Naive thymus-derived CD4-positive, alpha-beta T cell (primary cell): Measurements from ENCODE around the gene SLC7A5. TPM values are rescaled to one million over a fixed set of nuclear protein-coding genes. Genes with fewer than 3 reads are reported as not detected.
A peak's percentile ranks its signal among the peaks of the same experiment; 100 is the strongest.
"Not testable (repeated sequence)": the region's sequence is repeated elsewhere in the genome, so short reads cannot be mapped to it uniquely, and the experiment has no call there.

ENCODE experiments used
- ATAC-seq: fragments of 150-1000 bp; cut with Tn5 transposase; 2 replicates; pipeline ENCODE4 v1.10.0; 2021; ENCODE audit warnings: mild to moderate bottlenecking, moderate library complexity
- CTCF ChIA-PET: fragments of 350-600 bp; sonication (Branson Sonifier 250); formaldehyde crosslinking; loops from one replicate; lab custom pipeline; 2021; ENCODE audit warnings: antibody characterized with exemption; lab: Charles Lee
- POLR2A ChIA-PET: fragments of 350-600 bp; sonication (Branson Sonifier 250); formaldehyde crosslinking; loops from one replicate; lab custom pipeline; 2021; ENCODE audit warnings: antibody characterized with exemption, inconsistent platforms; lab: Charles Lee
- DNase-seq, 9 donors: peaks; one replicate each; pipeline versions ENCODE4 v3.0.0 to v3.0.0-alpha.2; 2020 to 2022; ENCODE audit warnings: mixed read lengths in 1 of 9
- H3K27ac ChIP-seq: one replicate; pipeline ENCODE4 v1.7.0; 2013; ENCODE audit warnings: mild to moderate bottlenecking, low read depth, low read length, moderate library complexity
- H3K27me3 ChIP-seq, 2 donors: one replicate each; pipeline ENCODE4 v1.7.0; 2013; ENCODE audit warnings: low read length in 2 of 2, mild to moderate bottlenecking in 2 of 2, moderate library complexity in 2 of 2; ENCODE audit not compliant: control insufficient read depth in 2 of 2, insufficient read depth in 2 of 2
- H3K36me3 ChIP-seq, 3 experiments: 1 replicate in 2 of 3; 2 replicates in 1 of 3; pipeline ENCODE4 v1.7.0; 2013; ENCODE audit warnings: low read length in 3 of 3, mild to moderate bottlenecking in 3 of 3, moderate library complexity in 1 of 3; ENCODE audit not compliant: insufficient read depth in 3 of 3, control insufficient read depth in 2 of 3
- H3K4me1 ChIP-seq, 2 donors: one replicate each; pipeline ENCODE4 v1.7.0; 2013; ENCODE audit warnings: low read length in 2 of 2, mild to moderate bottlenecking in 2 of 2, moderate library complexity in 1 of 2; ENCODE audit not compliant: control insufficient read depth in 2 of 2, insufficient read depth in 2 of 2
- H3K4me3 ChIP-seq: 2 replicates; pipeline ENCODE4 v1.7.0; 2013; ENCODE audit warnings: mild to moderate bottlenecking, low read length
- H3K9me3 ChIP-seq, 3 experiments: 1 replicate in 2 of 3; 2 replicates in 1 of 3; pipeline ENCODE4 v1.7.0; 2013; ENCODE audit warnings: low read length in 3 of 3; ENCODE audit not compliant: control insufficient read depth in 2 of 3
- H3K27ac Mint-ChIP-seq, 9 donors: one replicate each; pipeline ENCODE4 v1.8.0; 2020 to 2022; ENCODE audit warnings: mixed read lengths in 9 of 9, mild to moderate bottlenecking in 8 of 9, moderate library complexity in 5 of 9, inconsistent platforms in 2 of 9
- H3K27me3 Mint-ChIP-seq, 5 donors: one replicate each; pipeline ENCODE4 v1.8.0; 2021 to 2022; ENCODE audit warnings: mixed read lengths in 5 of 5, mild to moderate bottlenecking in 1 of 5
- H3K36me3 Mint-ChIP-seq, 5 donors: one replicate each; pipeline ENCODE4 v1.8.0; 2020 to 2022; ENCODE audit warnings: mixed read lengths in 5 of 5, mild to moderate bottlenecking in 3 of 5, inconsistent platforms in 1 of 5
- H3K4me1 Mint-ChIP-seq, 7 donors: one replicate each; pipeline ENCODE4 v1.8.0; 2020 to 2022; ENCODE audit warnings: mixed read lengths in 7 of 7, mild to moderate bottlenecking in 3 of 7, inconsistent platforms in 1 of 7
- H3K4me3 Mint-ChIP-seq, 10 donors: one replicate each; pipeline ENCODE4 v1.8.0; 2020 to 2022; ENCODE audit warnings: mild to moderate bottlenecking in 10 of 10, mixed read lengths in 10 of 10, moderate library complexity in 6 of 10, inconsistent platforms in 2 of 10
- H3K9me3 Mint-ChIP-seq, 11 donors: one replicate each; pipeline ENCODE4 v1.8.0; 2020 to 2022; ENCODE audit warnings: mixed read lengths in 11 of 11, mild to moderate bottlenecking in 4 of 11, inconsistent platforms in 1 of 11, moderate library complexity in 1 of 11
- intact Hi-C, 2 donors: fragments of 100-400 bp; cut with micrococcal nuclease; formaldehyde crosslinking; loops; one replicate each; pipeline ENCODE4 v1.15.1; 2023
- polyA plus RNA-seq, 2 donors: library from polyadenylated mRNA; unstranded; fragments of 300-500 nt; fragmentation: Illumina TruSeq; gene quantifications; one replicate each; pipeline ENCODE4 v1.2.3, GENCODE V29; 2021
- total RNA-seq, 6 experiments: library from RNA in 5 of 6; stranded (reverse) in 5 of 6; gene quantifications; 1 replicate in 5 of 6; 2 replicates in 1 of 6; pipeline ENCODE4 v1.2.3 and lab custom pipeline; 2021 to 2026

SLC7A5 gene
- total and polyA plus RNA-seq, 7 experiments from 2014 or later, result 3.3 to 113 (median 7.0) TPM

GRCh38 chr16:87911106-87911763 lies 41.9 kb upstream of the SLC7A5 start:
- H3K27ac ChIP-seq, POLR2A ChIA-PET, H3K36me3 Mint-ChIP-seq, H3K4me3 Mint-ChIP-seq, DNase-seq, H3K27me3 ChIP-seq, ATAC-seq, H3K9me3 ChIP-seq, H3K4me1 ChIP-seq, H3K9me3 Mint-ChIP-seq, intact Hi-C loops, H3K4me3 ChIP-seq, H3K36me3 ChIP-seq, H3K27ac Mint-ChIP-seq: not testable (repeated sequence)
- Mint-ChIP-seq H3K4me1 (peaks cover 5 to 15% (median 6%) of the 10 kb centered on the region in 7 donors), H3K27me3 (peaks cover 0 to 20% (median 0%) of the 10 kb centered on the region in 5 donors)
- CTCF ChIA-PET, result interaction anchor here (3.9 kb wide), 1 partner anchor 131 kb away, joined by 27 read pairs; no protein-coding TSS in a partner anchor

GRCh38 chr16:87909203-87909935 lies 40.1 kb upstream of the SLC7A5 start:
- H3K27me3 ChIP-seq, H3K9me3 ChIP-seq, H3K36me3 ChIP-seq, POLR2A ChIA-PET, H3K9me3 Mint-ChIP-seq, H3K27ac ChIP-seq, H3K4me3 ChIP-seq, H3K4me1 ChIP-seq, H3K36me3 Mint-ChIP-seq: not testable (repeated sequence)
- peak overlapping the region in 3 of 10 donors; percentile 6 to 41 (median 38) for H3K4me3 Mint-ChIP-seq
- peak; percentile 52 to 91 (median 75) for DNase-seq
- peaks cover 0 to 17% (median 0%) of the 10 kb centered on the region in 5 donors for H3K27me3 Mint-ChIP-seq
- CTCF ChIA-PET, result interaction anchor here (0.7 to 3.9 kb wide), 5 partner anchors 38 to 130 kb away, joined by 3 to 27 read pairs (median 4); no protein-coding TSS in a partner anchor
- intact Hi-C loops, result loop anchor here (1.0 kb wide), 6 partner anchors 14 to 130 kb away; no protein-coding TSS in a partner anchor
- H3K27ac Mint-ChIP-seq, result peak overlapping the region in 3 of 9 donors; percentile 51 to 72 (median 52)
- H3K4me1 Mint-ChIP-seq, result peaks cover 5 to 20% (median 6%) of the 10 kb centered on the region in 7 donors
- ATAC-seq, result peak; percentile 95

GRCh38 chr16:87908101-87908500 lies 38.8 kb upstream of the SLC7A5 start:
- intact Hi-C loops, H3K9me3 Mint-ChIP-seq: not testable (repeated sequence)

GRCh38 chr16:87905521-87905920 lies 36.2 kb upstream of the SLC7A5 start:
- intact Hi-C loops, H3K9me3 ChIP-seq, H3K36me3 ChIP-seq, ATAC-seq, H3K9me3 Mint-ChIP-seq, DNase-seq, H3K4me1 ChIP-seq, POLR2A ChIA-PET, H3K4me3 Mint-ChIP-seq, H3K4me3 ChIP-seq, H3K27me3 Mint-ChIP-seq, H3K27me3 ChIP-seq, H3K36me3 Mint-ChIP-seq, H3K27ac ChIP-seq: not testable (repeated sequence)
- Mint-ChIP-seq H3K27ac (peak overlapping the region in 1 of 9 donors; percentile 30), H3K4me1 (peaks cover 4 to 35% (median 5%) of the 10 kb centered on the region in 7 donors)
- CTCF ChIA-PET, result interaction anchor here (1.5 to 3.1 kb wide), 2 partner anchors 55 to 126 kb away, joined by 8 to 12 read pairs; no protein-coding TSS in a partner anchor

More at GRCh38 chr16:87908101-87908500, 38.8 kb upstream of the SLC7A5 start:
- H3K27me3 Mint-ChIP-seq, H3K27ac ChIP-seq, H3K4me3 Mint-ChIP-seq, H3K4me1 ChIP-seq, H3K27ac Mint-ChIP-seq, H3K4me3 ChIP-seq, H3K27me3 ChIP-seq, H3K36me3 Mint-ChIP-seq, H3K9me3 ChIP-seq, POLR2A ChIA-PET, DNase-seq, ATAC-seq, H3K36me3 ChIP-seq: not testable (repeated sequence)
- CTCF ChIA-PET, result interaction anchor here (0.7 to 3.9 kb wide), 8 partner anchors 12 to 153 kb away, joined by 3 to 27 read pairs (median 4); no protein-coding TSS in a partner anchor
- H3K4me1 Mint-ChIP-seq, result peaks cover 5 to 26% (median 6%) of the 10 kb centered on the region in 7 donors

- H3K27me3 ChIP-seq, H3K36me3 Mint-ChIP-seq, DNase-seq, H3K4me3 ChIP-seq, H3K27me3 Mint-ChIP-seq, H3K27ac ChIP-seq, H3K4me3 Mint-ChIP-seq, POLR2A ChIA-PET, H3K9me3 ChIP-seq, H3K4me1 ChIP-seq, H3K9me3 Mint-ChIP-seq, H3K27ac Mint-ChIP-seq, intact Hi-C loops, H3K36me3 ChIP-seq, ATAC-seq: not testable (repeated sequence)
- H3K4me1 Mint-ChIP-seq, result peaks cover 4 to 38% (median 5%) of the 10 kb centered on the region in 7 donors
- CTCF ChIA-PET, result interaction anchor here (1.0 to 3.1 kb wide), 3 partner anchors 55 to 126 kb away, joined by 4 to 12 read pairs (median 8); no protein-coding TSS in a partner anchor
These were observed 35.7 kb upstream of the SLC7A5 start for GRCh38 chr16:87904963-87905362.

- POLR2A ChIA-PET, intact Hi-C loops: not testable (repeated sequence)
- CTCF ChIA-PET, result interaction anchor here (0.7 to 1.8 kb wide), 2 partner anchors 25 to 121 kb away, joined by 3 to 7 read pairs; no protein-coding TSS in a partner anchor
These were observed 31.2 kb upstream of the SLC7A5 start for GRCh38 chr16:87900489-87900888.

More at GRCh38 chr16:87900489-87900888, 31.2 kb upstream of the SLC7A5 start:
- peaks cover 30 to 34% of the 10 kb centered on the region in 2 donors for H3K4me1 ChIP-seq
- H3K36me3 ChIP-seq, H3K27me3 ChIP-seq, H3K4me3 Mint-ChIP-seq, H3K27me3 Mint-ChIP-seq, H3K9me3 ChIP-seq, H3K36me3 Mint-ChIP-seq, H3K9me3 Mint-ChIP-seq, ATAC-seq, H3K4me3 ChIP-seq, DNase-seq, H3K27ac ChIP-seq: not testable (repeated sequence)
- Mint-ChIP-seq H3K4me1 (peaks cover 21 to 53% (median 30%) of the 10 kb centered on the region in 7 donors), H3K27ac (peak overlapping the region in 1 of 9 donors; percentile 41)
